RWPE2 (cell line): ENCODE data around the gene NOSTRIN.

ENCODE experiments used
- ATAC-seq: fragments of 200-7000 bp; cut with Tn5 transposase; 3 replicates; pipeline ENCODE4 v1.9.1; 2021; ENCODE audit warnings: low read depth
- DNase-seq: peaks from one replicate; pipeline ENCODE4 v3.0.0-alpha.2; 2020; ENCODE audit warnings: low spot score
- H3K27ac ChIP-seq: fragments of 450-650 bp; 2 replicates; pipeline ENCODE4 v1.5.1; 2017; ENCODE audit warnings: mild to moderate bottlenecking; ENCODE audit not compliant: poor library complexity, severe bottlenecking
- H3K27me3 ChIP-seq: fragments of 250-450 bp; sonication (Bioruptor Pico); 2 replicates; pipeline ENCODE4 v1.5.1; 2021; ENCODE audit warnings: mild to moderate bottlenecking, moderate library complexity; ENCODE audit not compliant: insufficient read depth, poor library complexity, severe bottlenecking
- H3K36me3 ChIP-seq: fragments of 250-450 bp; sonication (Bioruptor Pico); 2 replicates; pipeline ENCODE4 v1.5.1; 2020; ENCODE audit warnings: low read depth, mild to moderate bottlenecking, moderate library complexity
- H3K4me1 ChIP-seq: fragments of 250-450 bp; sonication (Bioruptor Pico); 2 replicates; pipeline ENCODE4 v1.5.1; 2021; ENCODE audit warnings: mild to moderate bottlenecking, moderate library complexity; ENCODE audit not compliant: insufficient read depth, poor library complexity, severe bottlenecking
- H3K4me3 ChIP-seq: fragments of 250-450 bp; sonication (Bioruptor Pico); 2 replicates; pipeline ENCODE4 v1.5.1; 2021; ENCODE audit warnings: mild to moderate bottlenecking, moderate library complexity; ENCODE audit not compliant: severe bottlenecking
- H3K9me3 ChIP-seq: fragments of 250-450 bp; sonication (Bioruptor Pico); 2 replicates; pipeline ENCODE4 v1.5.1; 2021; ENCODE audit warnings: mild to moderate bottlenecking, moderate library complexity; ENCODE audit not compliant: severe bottlenecking
- CTCF ChIP-seq: fragments of 450-650 bp; IDR thresholded peaks from one replicate; pipeline ENCODE4 v1.5.1; 2017; ENCODE audit warnings: mild to moderate bottlenecking, moderate library complexity; ENCODE audit not compliant: poor library complexity, severe bottlenecking

NOSTRIN gene

GRCh38 chr2:168801961-168802858 lies at the start of gene NOSTRIN:
NOSTRIN (plus strand) TSS chr2:168802637; CDS start chr2:168802647, 10 bp downstream.
- Histone ChIP-seq H3K27ac (no peak within 1 kb of the TSS), H3K4me3 (no peak within 1 kb of the TSS), H3K27me3 (no peaks in the 10 kb centered on the region), H3K36me3 (no peaks in the 10 kb centered on the region), H3K4me1 (peaks cover 4% of the 10 kb centered on the region), H3K9me3 (no peaks in the 10 kb centered on the region)
- no peak for DNase-seq
- no peak for TF ChIP-seq CTCF
- ATAC-seq = peak; percentile 67

GRCh38 chr2:168753765-168754329 lies 48.6 kb upstream of the NOSTRIN start:
- H3K36me3 ChIP-seq = no peaks in the 10 kb centered on the region
- TF ChIP-seq CTCF = no peak
- no peaks in the 10 kb centered on the region for H3K27me3 ChIP-seq
- no peak overlapping the region for H3K4me3 ChIP-seq
- no peaks in the 10 kb centered on the region for H3K9me3 ChIP-seq
- H3K4me1 ChIP-seq = no peaks in the 10 kb centered on the region
- H3K27ac ChIP-seq = no peak overlapping the region
- ATAC-seq = no peak
- DNase-seq = no peak

GRCh38 chr2:168757223-168757622 lies 45.2 kb upstream of the NOSTRIN start:
- H3K27me3 ChIP-seq = no peaks in the 10 kb centered on the region
- ATAC-seq = no peak
- no peak for DNase-seq
- no peaks in the 10 kb centered on the region for H3K9me3 ChIP-seq
- H3K27ac ChIP-seq = no peak overlapping the region
- no peak for TF ChIP-seq CTCF
- H3K36me3 ChIP-seq = no peaks in the 10 kb centered on the region
- no peaks in the 10 kb centered on the region for H3K4me1 ChIP-seq
- H3K4me3 ChIP-seq = no peak overlapping the region

GRCh38 chr2:168758970-168759820 lies 43.2 kb upstream of the NOSTRIN start:
- ATAC-seq (peak; percentile 83), DNase-seq (no peak)
- Histone ChIP-seq H3K4me1 (no peaks in the 10 kb centered on the region), H3K36me3 (no peaks in the 10 kb centered on the region), H3K27me3 (no peaks in the 10 kb centered on the region), H3K27ac (no peak overlapping the region), H3K4me3 (no peak overlapping the region), H3K9me3 (no peaks in the 10 kb centered on the region)
- peak; percentile 74 for TF ChIP-seq CTCF
